Kidney epithelial cell (primary cell): ENCODE data around the gene METAP1. TPM values are rescaled to one million over a fixed set of nuclear protein-coding genes. Genes with fewer than 3 reads are reported as not detected.
"Not testable (repeated sequence)": the region's sequence is repeated elsewhere in the genome, so short reads cannot be mapped to it uniquely, and the experiment has no call there.

Experiments used
- DNase-seq: peaks from one replicate; pipeline ENCODE4 v3.0.0-alpha.2; 2010; ENCODE audit warnings: low read depth
- H3K27me3 ChIP-seq: 2 replicates; pipeline ENCODE4 v1.6.0; 2011; ENCODE audit warnings: low read length; ENCODE audit not compliant: control insufficient read depth, insufficient read depth
- H3K36me3 ChIP-seq: 2 replicates; pipeline ENCODE4 v1.5.1; 2011; ENCODE audit warnings: low read length; ENCODE audit not compliant: control insufficient read depth, insufficient read depth
- H3K4me3 ChIP-seq: 2 replicates; pipeline ENCODE4 v1.5.1; 2011; ENCODE audit warnings: low read depth, mild to moderate bottlenecking, control low read depth, low read length
- total RNA-seq: library from RNA; depleted of rRNA; stranded (reverse); fragments of >200 nt; gene quantifications from 2 replicates; pipeline ENCODE4 v1.2.3, GENCODE V29; 2015
- TF ChIP-seq, protein P1 (sequence below): IDR thresholded peaks from 2 replicates; pipeline ENCODE4 v1.5.1; 2011; ENCODE audit warnings: mild to moderate bottlenecking, moderate library complexity, low read length, control low read depth, inconsistent platforms; ENCODE audit not compliant: insufficient read depth, poor library complexity, severe bottlenecking

METAP1 gene
- total RNA-seq, 1 donor from 2014 or later = 58.9 TPM

DNA sequence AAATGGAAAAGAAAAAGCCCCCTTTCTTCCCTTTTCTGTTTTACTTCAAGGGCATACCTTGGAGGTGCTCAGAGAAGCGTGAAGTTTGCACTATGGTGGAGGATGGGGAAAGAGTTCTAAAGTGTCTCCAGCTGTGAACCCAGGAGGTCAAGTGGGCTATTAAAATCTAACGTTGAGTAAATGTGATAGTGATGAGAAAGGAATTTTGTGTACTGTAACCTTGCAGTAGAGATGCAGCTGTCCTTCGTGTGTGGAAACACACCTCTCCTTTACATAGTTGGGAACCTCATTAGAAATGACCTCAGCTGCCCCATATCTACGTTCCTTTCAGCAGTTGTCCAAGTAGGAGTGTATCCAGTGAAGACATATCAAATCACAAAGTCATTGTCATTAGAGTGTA is 66.6 kb downstream of the METAP1 start:
- no peak overlapping the region for H3K4me3 ChIP-seq
- TF ChIP-seq, protein P1, sequence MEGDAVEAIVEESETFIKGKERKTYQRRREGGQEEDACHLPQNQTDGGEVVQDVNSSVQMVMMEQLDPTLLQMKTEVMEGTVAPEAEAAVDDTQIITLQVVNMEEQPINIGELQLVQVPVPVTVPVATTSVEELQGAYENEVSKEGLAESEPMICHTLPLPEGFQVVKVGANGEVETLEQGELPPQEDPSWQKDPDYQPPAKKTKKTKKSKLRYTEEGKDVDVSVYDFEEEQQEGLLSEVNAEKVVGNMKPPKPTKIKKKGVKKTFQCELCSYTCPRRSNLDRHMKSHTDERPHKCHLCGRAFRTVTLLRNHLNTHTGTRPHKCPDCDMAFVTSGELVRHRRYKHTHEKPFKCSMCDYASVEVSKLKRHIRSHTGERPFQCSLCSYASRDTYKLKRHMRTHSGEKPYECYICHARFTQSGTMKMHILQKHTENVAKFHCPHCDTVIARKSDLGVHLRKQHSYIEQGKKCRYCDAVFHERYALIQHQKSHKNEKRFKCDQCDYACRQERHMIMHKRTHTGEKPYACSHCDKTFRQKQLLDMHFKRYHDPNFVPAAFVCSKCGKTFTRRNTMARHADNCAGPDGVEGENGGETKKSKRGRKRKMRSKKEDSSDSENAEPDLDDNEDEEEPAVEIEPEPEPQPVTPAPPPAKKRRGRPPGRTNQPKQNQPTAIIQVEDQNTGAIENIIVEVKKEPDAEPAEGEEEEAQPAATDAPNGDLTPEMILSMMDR = no peak
- peaks cover 1% of the 10 kb centered on the region for H3K36me3 ChIP-seq
- DNase-seq = peak; percentile 26
- no peaks in the 10 kb centered on the region for H3K27me3 ChIP-seq

GRCh38 chr4:99065521-99065920 is 70.0 kb downstream of the METAP1 start:
- not testable (repeated sequence) for H3K4me3 ChIP-seq, H3K36me3 ChIP-seq, H3K27me3 ChIP-seq, DNase-seq

- TF ChIP-seq, protein P1 = no peak
- no peaks in the 10 kb centered on the region for H3K36me3 ChIP-seq
- H3K4me3 ChIP-seq = no peak overlapping the region
- H3K27me3 ChIP-seq = no peaks in the 10 kb centered on the region
- DNase-seq = no peak
These were observed 72.1 kb downstream of the METAP1 start for GRCh38 chr4:99067617-99068016.

DNA sequence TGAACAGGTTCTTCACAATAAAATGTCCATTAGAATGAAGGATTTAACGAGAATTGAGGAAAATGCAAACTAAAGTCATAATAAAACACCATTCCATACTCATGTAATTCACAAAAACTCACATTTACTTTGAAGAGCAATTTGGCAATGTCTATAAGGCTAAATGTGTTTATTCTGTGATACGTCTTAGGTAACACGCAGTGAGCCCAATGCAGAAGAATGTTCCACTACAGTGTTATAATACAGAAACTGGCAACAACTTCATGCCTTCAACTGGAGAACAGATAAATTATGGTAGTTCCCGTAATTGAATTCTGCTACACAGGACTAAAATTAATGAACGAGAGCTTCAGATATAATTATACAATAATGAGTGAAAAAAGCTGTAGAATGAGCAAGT is 75.6 kb downstream of the METAP1 start:
- no peak for DNase-seq
- H3K36me3 ChIP-seq = peaks cover 2% of the 10 kb centered on the region
- H3K27me3 ChIP-seq = no peaks in the 10 kb centered on the region
- no peak overlapping the region for H3K4me3 ChIP-seq
- TF ChIP-seq, protein P1 = no peak

- DNase-seq = no peak
- H3K27me3 ChIP-seq = no peaks in the 10 kb centered on the region
- TF ChIP-seq, protein P1 = no peak
- H3K36me3 ChIP-seq = peaks cover 2% of the 10 kb centered on the region
- H3K4me3 ChIP-seq = no peak overlapping the region
These were observed 79.3 kb downstream of the METAP1 start for GRCh38 chr4:99074816-99075215.

DNA sequence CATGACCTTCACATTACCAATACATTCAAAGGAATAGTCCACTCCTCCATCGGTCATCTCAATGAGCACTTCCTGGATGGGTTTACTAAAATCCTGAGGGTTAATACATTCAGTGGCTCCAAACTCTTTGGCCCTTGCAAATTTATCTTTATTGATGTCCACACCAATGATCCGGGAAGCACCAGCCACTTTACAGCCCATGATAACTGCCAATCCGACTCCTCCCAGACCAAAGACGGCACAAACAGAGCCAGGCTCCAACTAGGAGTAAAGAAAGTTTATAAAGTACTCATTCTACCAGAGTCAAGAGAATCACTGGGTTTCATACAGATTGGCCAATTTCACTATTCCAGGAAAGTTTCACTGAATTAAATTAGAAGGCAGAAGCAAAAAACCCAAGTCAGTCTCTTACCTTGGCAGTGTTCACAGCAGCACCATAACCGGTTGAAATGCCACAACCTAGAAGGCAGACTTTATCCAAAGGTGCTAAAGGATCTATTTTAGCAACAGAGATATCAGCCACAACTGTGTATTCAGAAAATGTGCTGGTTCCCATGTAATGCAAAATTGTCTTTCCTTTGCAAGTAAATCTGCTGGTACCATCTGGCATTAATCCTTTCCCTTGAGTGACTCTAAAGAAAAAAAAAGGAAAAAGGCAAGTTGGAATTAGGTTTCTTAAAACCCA is 80.9 kb downstream of the METAP1 start:
- H3K4me3 ChIP-seq = no peak overlapping the region
- H3K27me3 ChIP-seq = no peaks in the 10 kb centered on the region
- H3K36me3 ChIP-seq = peaks cover 4% of the 10 kb centered on the region
- TF ChIP-seq, protein P1 = no peak
- DNase-seq = no peak
